Gastroesophageal sphincter (tissue), 3 donors: ENCODE measurements around the gene OR4S1.

ENCODE experiments used
- POLR2AphosphoS5 ChIP-seq: sonication (generic); formaldehyde crosslinking; IDR thresholded peaks from one replicate; pipeline ENCODE4 v1.6.1; 2017; ENCODE audit warnings: antibody characterized with exemption
- TF ChIP-seq, protein P1 (sequence below), 4 experiments: fragments of 200-600 bp in 2 of 4; fragments of 450-650 bp in 2 of 4; sonication (generic) in 1 of 4; IDR thresholded peaks; one replicate each; pipeline ENCODE4 v1.5.1; 2017 to 2019; ENCODE audit warnings: antibody characterized with exemption in 4 of 4, mild to moderate bottlenecking in 2 of 4, moderate library complexity in 2 of 4

DNA sequence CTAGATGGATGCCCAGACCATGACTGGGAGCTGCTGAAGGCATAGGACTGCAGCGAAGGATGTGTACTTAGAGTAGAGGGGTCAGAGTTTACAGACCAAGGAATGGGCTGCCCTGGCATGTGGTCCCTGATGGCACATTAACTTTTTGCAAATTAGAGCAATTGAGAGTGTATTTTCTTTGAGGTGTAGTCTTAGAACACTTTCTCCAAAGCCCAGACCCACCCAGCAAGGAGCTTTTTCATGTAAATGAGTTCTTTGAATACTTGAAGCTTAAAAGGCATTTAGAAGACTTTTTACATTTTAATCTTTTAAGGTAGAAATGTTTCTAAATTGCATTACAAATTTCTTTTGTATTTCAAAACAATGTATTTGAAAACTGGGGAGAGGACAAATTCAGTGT, 33.4 kb upstream of the OR4S1 start:
- TF ChIP-seq, protein P1, sequence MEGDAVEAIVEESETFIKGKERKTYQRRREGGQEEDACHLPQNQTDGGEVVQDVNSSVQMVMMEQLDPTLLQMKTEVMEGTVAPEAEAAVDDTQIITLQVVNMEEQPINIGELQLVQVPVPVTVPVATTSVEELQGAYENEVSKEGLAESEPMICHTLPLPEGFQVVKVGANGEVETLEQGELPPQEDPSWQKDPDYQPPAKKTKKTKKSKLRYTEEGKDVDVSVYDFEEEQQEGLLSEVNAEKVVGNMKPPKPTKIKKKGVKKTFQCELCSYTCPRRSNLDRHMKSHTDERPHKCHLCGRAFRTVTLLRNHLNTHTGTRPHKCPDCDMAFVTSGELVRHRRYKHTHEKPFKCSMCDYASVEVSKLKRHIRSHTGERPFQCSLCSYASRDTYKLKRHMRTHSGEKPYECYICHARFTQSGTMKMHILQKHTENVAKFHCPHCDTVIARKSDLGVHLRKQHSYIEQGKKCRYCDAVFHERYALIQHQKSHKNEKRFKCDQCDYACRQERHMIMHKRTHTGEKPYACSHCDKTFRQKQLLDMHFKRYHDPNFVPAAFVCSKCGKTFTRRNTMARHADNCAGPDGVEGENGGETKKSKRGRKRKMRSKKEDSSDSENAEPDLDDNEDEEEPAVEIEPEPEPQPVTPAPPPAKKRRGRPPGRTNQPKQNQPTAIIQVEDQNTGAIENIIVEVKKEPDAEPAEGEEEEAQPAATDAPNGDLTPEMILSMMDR (IDR thresholded peaks at IDR 0.05), result no peak
- TF ChIP-seq POLR2AphosphoS5, result no peak
